H1 (cell line): ENCODE measurements around the gene ZDHHC20. TPM values are rescaled to one million over a fixed set of nuclear protein-coding genes. Genes with fewer than 3 reads are reported as not detected.

Experiments
- CBX8 ChIP-seq: fragments of 300-800, 300-1000 bp; sonication (generic); IDR thresholded peaks from 2 replicates; pipeline ENCODE4 v1.7.1; 2016; ENCODE audit warnings: low read depth, low read length, borderline replicate concordance
- CREB1 ChIP-seq: IDR thresholded peaks from 2 replicates; pipeline ENCODE4 v1.6.1; 2012; ENCODE audit warnings: inconsistent platforms
- PHF8 ChIP-seq: fragments of 200-600 bp; sonication (generic); conservative IDR thresholded peaks from 2 replicates; pipeline ENCODE4 v1.7.1; 2012; ENCODE audit warnings: low read depth, mild to moderate bottlenecking, inconsistent platforms, low read length, moderate library complexity
- TAF7 ChIP-seq: optimal IDR thresholded peaks from 2 replicates; pipeline ENCODE3; 2011; ENCODE audit warnings: low read depth, mild to moderate bottlenecking, inconsistent platforms, low read length, moderate library complexity, borderline replicate concordance
- YY1 ChIP-seq: IDR thresholded peaks from 2 replicates; pipeline ENCODE4 v1.6.1; 2011; ENCODE audit warnings: low read depth, mild to moderate bottlenecking, low read length
- polyA plus RNA-seq, 7 experiments: library from polyadenylated mRNA; depleted of rRNA in 3 of 7; stranded (reverse) in 5 of 7; unstranded in 2 of 7; fragments of >200 nt in 5 of 7; fragments of 200-250 nt in 2 of 7; gene quantifications; 1 replicate in 5 of 7; 2 replicates in 1 of 7; 4 replicates in 1 of 7; pipeline versions ENCODE4 v1.2.1 to v1.2.3, GENCODE V29; 2011 to 2013; ENCODE audit warnings: missing spikeins in 2 of 7, mixed read lengths in 2 of 7
- total RNA-seq: library from RNA; stranded (reverse); fragmentation: NEBNext Ultra II Directional; extraction: Animal tissue kit (Norgen Biotek cat#: 25700); gene quantifications from 2 replicates; pipeline ENCODE4 v1.2.1, GENCODE V29; 2021
- TF ChIP-seq, protein P1 (sequence below): fragments of 300-600 bp; sonication (generic); IDR thresholded peaks from 2 replicates; pipeline ENCODE4 v1.7.1; 2012; ENCODE audit warnings: low read length, moderate library complexity, mild to moderate bottlenecking, inconsistent platforms; ENCODE audit not compliant: insufficient replicate concordance
- TF ChIP-seq, protein P2 (sequence below): IDR thresholded peaks from 2 replicates; pipeline ENCODE4 v1.6.1; 2012; ENCODE audit warnings: inconsistent platforms

ZDHHC20 gene
- total and polyA plus RNA-seq, 2 of the 8 experiments (the other 6 are each of a cell fraction or from before 2014, with no cell fraction given): 16.4 to 89.0 TPM

DNA sequence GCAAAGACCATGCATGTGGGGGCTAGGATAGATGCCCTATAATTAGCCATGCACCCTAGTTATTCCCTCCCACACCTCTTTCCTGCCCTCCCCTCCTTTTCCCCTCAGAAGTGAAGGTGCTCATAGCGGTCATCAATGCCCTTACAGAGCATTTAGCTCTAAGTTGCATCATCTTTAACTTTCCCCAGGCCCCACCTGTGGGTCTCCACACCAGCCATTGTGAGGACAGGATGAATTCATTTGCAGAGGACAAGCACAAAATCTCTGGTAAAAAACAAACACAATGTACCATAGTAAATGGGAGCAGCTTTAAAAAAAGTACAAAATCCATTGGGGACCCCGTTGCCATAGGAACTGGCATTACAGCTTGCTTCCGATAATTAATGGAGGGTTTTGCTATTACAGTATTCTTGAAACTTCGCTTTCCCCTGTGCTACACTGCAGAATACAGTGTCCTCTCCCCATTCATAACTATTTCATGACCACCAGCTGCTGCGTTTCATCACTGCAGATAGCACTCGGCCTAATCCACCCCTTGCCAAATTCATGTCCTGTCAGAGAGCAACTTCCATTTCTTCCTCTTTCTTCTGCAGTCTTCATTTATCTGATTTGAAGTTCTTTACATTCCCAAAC is 110.5 kb downstream of the ZDHHC20 start (continued):
- TF ChIP-seq, protein P1, sequence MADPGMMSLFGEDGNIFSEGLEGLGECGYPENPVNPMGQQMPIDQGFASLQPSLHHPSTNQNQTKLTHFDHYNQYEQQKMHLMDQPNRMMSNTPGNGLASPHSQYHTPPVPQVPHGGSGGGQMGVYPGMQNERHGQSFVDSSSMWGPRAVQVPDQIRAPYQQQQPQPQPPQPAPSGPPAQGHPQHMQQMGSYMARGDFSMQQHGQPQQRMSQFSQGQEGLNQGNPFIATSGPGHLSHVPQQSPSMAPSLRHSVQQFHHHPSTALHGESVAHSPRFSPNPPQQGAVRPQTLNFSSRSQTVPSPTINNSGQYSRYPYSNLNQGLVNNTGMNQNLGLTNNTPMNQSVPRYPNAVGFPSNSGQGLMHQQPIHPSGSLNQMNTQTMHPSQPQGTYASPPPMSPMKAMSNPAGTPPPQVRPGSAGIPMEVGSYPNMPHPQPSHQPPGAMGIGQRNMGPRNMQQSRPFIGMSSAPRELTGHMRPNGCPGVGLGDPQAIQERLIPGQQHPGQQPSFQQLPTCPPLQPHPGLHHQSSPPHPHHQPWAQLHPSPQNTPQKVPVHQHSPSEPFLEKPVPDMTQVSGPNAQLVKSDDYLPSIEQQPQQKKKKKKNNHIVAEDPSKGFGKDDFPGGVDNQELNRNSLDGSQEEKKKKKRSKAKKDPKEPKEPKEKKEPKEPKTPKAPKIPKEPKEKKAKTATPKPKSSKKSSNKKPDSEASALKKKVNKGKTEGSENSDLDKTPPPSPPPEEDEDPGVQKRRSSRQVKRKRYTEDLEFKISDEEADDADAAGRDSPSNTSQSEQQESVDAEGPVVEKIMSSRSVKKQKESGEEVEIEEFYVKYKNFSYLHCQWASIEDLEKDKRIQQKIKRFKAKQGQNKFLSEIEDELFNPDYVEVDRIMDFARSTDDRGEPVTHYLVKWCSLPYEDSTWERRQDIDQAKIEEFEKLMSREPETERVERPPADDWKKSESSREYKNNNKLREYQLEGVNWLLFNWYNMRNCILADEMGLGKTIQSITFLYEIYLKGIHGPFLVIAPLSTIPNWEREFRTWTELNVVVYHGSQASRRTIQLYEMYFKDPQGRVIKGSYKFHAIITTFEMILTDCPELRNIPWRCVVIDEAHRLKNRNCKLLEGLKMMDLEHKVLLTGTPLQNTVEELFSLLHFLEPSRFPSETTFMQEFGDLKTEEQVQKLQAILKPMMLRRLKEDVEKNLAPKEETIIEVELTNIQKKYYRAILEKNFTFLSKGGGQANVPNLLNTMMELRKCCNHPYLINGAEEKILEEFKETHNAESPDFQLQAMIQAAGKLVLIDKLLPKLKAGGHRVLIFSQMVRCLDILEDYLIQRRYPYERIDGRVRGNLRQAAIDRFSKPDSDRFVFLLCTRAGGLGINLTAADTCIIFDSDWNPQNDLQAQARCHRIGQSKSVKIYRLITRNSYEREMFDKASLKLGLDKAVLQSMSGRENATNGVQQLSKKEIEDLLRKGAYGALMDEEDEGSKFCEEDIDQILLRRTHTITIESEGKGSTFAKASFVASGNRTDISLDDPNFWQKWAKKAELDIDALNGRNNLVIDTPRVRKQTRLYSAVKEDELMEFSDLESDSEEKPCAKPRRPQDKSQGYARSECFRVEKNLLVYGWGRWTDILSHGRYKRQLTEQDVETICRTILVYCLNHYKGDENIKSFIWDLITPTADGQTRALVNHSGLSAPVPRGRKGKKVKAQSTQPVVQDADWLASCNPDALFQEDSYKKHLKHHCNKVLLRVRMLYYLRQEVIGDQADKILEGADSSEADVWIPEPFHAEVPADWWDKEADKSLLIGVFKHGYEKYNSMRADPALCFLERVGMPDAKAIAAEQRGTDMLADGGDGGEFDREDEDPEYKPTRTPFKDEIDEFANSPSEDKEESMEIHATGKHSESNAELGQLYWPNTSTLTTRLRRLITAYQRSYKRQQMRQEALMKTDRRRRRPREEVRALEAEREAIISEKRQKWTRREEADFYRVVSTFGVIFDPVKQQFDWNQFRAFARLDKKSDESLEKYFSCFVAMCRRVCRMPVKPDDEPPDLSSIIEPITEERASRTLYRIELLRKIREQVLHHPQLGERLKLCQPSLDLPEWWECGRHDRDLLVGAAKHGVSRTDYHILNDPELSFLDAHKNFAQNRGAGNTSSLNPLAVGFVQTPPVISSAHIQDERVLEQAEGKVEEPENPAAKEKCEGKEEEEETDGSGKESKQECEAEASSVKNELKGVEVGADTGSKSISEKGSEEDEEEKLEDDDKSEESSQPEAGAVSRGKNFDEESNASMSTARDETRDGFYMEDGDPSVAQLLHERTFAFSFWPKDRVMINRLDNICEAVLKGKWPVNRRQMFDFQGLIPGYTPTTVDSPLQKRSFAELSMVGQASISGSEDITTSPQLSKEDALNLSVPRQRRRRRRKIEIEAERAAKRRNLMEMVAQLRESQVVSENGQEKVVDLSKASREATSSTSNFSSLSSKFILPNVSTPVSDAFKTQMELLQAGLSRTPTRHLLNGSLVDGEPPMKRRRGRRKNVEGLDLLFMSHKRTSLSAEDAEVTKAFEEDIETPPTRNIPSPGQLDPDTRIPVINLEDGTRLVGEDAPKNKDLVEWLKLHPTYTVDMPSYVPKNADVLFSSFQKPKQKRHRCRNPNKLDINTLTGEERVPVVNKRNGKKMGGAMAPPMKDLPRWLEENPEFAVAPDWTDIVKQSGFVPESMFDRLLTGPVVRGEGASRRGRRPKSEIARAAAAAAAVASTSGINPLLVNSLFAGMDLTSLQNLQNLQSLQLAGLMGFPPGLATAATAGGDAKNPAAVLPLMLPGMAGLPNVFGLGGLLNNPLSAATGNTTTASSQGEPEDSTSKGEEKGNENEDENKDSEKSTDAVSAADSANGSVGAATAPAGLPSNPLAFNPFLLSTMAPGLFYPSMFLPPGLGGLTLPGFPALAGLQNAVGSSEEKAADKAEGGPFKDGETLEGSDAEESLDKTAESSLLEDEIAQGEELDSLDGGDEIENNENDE: no peak
- TF ChIP-seq CBX8 (no peak), CREB1 (no peak), PHF8 (no peak), YY1 (no peak), TAF7 (no peak)
- TF ChIP-seq, protein P2, sequence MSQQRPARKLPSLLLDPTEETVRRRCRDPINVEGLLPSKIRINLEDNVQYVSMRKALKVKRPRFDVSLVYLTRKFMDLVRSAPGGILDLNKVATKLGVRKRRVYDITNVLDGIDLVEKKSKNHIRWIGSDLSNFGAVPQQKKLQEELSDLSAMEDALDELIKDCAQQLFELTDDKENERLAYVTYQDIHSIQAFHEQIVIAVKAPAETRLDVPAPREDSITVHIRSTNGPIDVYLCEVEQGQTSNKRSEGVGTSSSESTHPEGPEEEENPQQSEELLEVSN: no peak
